Esophagus squamous epithelium (tissue), 4 donors: Measurements from ENCODE around the gene DAP.

Source experiments
- CTCF ChIP-seq, 6 experiments: fragments of 450-650 bp in 4 of 6; fragments of 200-600 bp in 2 of 6; sonication (generic) in 2 of 6; IDR thresholded peaks; one replicate each; pipeline ENCODE4 v1.5.1; 2016 to 2019; ENCODE audit warnings: antibody characterized with exemption in 6 of 6, mild to moderate bottlenecking in 4 of 6, moderate library complexity in 4 of 6
- POLR2A ChIP-seq, 4 donors: fragments of 450-650 bp; IDR thresholded peaks; one replicate each; pipeline ENCODE4 v1.6.1; 2017; ENCODE audit warnings: antibody characterized with exemption in 4 of 4, mild to moderate bottlenecking in 4 of 4, moderate library complexity in 3 of 4

GRCh38 chr5:10674096-10674495 is 86.9 kb downstream of the DAP start:
- TF ChIP-seq CTCF (IDR thresholded peaks at IDR 0.05) (no peak), POLR2A (IDR thresholded peaks at IDR 0.05) (no peak)
